Myometrial cell (primary cell): ENCODE measurements around the gene PLS1. TPM values are rescaled to one million over a fixed set of nuclear protein-coding genes. Genes with fewer than 3 reads are reported as not detected.

Experiments used
- total RNA-seq: library from RNA; depleted of rRNA; stranded (reverse); fragments of >200 nt; gene quantifications from 2 replicates; pipeline ENCODE4 v1.2.3, GENCODE V29; 2015

The PLS1 gene
- total RNA-seq, result 0.53 and 0.58 TPM in 2 replicates

GRCh38 chr3:142595951-142596725, at the start of gene PLS1:
TSS of gene PLS1 (plus strand) at chr3:142596393. CDS start at chr3:142664238, 67,845 bp downstream.

GRCh38 chr3:142578329-142579223, 17.6 kb upstream of the PLS1 start, which contains the start of gene ATR:
TSS of gene ATR (minus strand) at chr3:142578733. CDS start at chr3:142578704, 29 bp downstream.

GRCh38 chr3:142723968-142724681, 127.9 kb downstream of the PLS1 start, which contains the start of gene TRPC1:
TSS of gene TRPC1 (plus strand) at chr3:142724034. CDS start at chr3:142724560, 526 bp downstream.

Other genes starting within 250 kb of the PLS1 start
- 14.7 and 18.6 TPM in 2 replicates for gene XRN1, start 148.4 kb upstream of the PLS1 start, total RNA-seq
- gene ATR, start 17.7 kb upstream of the PLS1 start, total RNA-seq, result 17.0 and 20.2 TPM in 2 replicates
- 7.3 and 21.0 TPM in 2 replicates for gene TRPC1, start 127.6 kb downstream of the PLS1 start, total RNA-seq